Measurements from ENCODE around the gene SEC24B.
"Not testable (repeated sequence)": the region's sequence is repeated elsewhere in the genome, so short reads cannot be mapped to it uniquely, and the experiment has no call there.

SEC24B gene

DNA sequence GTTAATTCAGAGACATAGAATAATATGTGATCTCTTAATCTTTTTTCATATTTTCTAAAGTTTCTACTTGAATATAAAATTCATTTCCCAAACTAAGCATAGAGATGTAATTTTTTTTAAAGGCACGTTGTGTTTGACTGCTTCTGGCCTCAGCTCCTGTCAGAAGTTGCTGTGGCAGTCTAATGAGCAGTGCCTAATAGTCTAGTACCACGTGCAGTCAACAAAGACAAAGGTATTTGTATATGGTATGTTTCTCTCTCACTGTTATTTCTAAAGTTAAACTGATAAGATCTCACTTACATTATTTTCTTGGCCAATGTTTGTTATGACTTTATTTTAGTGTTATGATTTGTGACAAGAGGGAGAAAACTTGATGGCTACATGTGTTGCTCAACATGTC, 77.8 kb downstream of the SEC24B start:
- no peak for DNase-seq

- DNase-seq, result not testable (repeated sequence)
These were observed 79.8 kb downstream of the SEC24B start for GRCh38 chr4:109513368-109513767.

- DNase-seq, result no peak
These were observed 98.6 kb downstream of the SEC24B start for GRCh38 chr4:109532182-109532581.

GRCh38 chr4:109545401-109545800, 111.8 kb downstream of the SEC24B start:
- DNase-seq, result no peak

GRCh38 chr4:109547394-109547793, 113.8 kb downstream of the SEC24B start:
- DNase-seq, result no peak

DNA sequence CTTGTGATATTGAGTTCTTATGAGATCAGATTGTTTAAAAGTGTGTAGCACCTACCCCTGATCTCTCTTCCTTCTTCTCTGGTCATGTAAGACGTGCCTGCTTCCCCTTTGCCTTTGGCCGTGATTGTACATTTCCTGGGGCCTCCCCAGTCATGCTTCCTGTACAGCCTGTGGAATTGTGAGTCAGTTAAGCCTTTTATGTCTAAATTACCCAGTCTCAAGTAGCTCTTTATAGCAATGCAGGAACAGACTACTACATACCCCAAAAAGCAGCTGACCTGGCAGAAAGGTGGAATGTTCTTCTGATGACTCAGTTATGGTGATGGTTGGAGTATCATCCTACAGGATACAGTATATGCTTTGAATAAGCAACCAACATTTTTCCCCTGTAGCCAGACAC, 115.0 kb downstream of the SEC24B start:
- no peak for DNase-seq

GRCh38 chr4:109552237-109552636, 118.6 kb downstream of the SEC24B start:
- DNase-seq, result no peak

DNA sequence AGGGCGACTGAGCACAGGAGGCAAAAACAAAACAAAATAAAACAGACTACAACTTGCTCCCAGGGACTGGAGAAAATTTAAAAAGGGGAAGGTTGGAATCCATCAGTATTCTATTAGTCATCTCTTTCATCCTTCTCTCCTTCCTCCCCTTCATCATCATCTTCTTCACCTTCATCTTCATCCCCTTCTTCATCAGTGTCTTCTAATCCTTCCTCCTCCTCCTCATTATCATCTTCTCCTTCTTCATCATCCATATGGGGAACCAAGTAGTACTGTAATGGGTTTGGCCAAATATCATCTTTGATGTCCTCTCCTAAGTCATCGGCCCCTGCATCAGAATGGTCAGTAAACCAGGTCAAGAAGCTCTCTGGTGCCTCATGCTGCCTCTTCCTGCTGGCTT, 119.5 kb downstream of the SEC24B start:
- no peak for DNase-seq

- DNase-seq, result no peak
These were observed 121.4 kb downstream of the SEC24B start for GRCh38 chr4:109554971-109555370.

- DNase-seq, result no peak
These were observed 123.8 kb downstream of the SEC24B start for GRCh38 chr4:109557433-109557832.

- DNase-seq, result not testable (repeated sequence)
These were observed 124.5 kb downstream of the SEC24B start for GRCh38 chr4:109558095-109558494.

DNA sequence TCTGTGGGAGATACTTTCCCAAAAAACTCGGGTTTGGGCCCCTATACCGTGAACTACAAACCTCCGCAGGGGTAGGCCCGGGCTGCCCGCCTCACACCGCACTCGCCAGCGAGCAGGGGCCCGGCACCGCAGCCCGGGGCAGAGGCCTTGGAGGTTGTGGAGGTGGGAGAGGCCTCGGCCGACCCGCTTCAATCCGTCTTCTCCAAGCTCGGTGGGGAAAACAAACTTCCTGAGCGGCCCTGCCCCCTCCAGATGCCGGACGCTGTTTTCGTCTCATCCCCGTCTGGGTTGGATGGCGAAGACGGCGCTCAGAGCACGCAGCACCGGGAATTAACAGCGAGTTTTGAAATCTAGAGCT, 126.0 kb downstream of the SEC24B start:
- no peak for DNase-seq

DNA sequence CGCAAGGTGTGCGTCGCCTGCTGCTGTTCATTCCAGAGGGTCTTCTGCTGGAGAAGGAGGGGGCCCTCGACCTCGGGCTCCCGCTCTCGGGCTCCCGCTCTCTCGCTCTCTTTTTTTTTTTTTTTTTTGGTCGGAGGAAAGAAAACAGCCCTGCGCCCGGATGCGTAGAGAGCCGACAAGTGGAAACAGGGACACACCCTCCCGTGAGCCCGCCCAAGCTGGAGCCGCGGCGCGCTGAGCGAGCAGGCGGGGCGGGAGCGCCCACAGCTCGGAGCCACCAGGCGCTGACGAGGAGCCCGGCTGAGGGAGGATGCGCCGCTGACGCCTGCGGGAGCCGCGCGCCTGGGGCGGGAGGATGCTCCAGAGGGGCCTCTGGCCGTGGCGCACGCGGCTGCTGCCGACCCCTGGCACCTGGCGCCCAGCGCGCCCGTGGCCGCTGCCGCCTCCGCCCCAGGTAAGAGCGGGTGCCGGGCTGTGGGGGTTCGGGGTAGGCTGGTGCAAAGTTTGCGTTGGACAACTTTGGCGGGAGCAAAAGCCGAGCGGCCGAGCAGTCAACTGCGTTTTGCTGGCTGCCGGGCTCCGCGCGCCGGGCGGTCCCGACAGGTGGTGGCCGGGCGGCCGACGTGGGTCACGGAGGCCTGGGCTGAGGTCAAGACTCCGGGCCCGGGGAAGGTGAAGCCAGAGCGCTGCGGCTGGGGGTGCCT, 126.5 kb downstream of the SEC24B start, which contains the start of gene MCUB:
Gene MCUB (plus strand): TSS at position 264 of the 704 bp plus-strand sequence. CDS start 92 bp downstream, at position 356.
- peak; percentile 45 for DNase-seq

- DNase-seq, result peak; percentile 28
These were observed 127.3 kb downstream of the SEC24B start for GRCh38 chr4:109560687-109561461.

- no peak for DNase-seq
These were observed 129.0 kb downstream of the SEC24B start for GRCh38 chr4:109562457-109563239.

DNA sequence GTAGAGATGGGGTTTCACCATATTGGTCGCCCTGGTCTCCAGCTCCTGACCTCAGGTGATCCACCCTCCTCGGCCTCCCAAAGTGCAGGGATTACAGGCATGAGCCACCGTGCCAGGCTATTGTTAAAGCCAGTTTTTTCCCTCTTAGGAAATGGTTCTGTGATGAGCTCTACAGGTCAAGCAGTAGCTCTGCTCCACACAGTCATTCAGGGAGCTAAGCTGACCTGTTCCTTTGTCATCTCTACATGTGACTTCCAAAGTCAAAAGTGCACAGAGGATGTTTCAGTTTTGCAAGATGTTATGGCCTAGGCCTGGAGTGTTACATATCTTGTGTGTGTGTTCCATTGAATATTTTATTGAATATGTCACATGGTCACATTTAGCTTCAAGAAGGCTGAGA, 137.9 kb downstream of the SEC24B start:
- DNase-seq, result no peak

GRCh38 chr4:109572154-109572553, 138.5 kb downstream of the SEC24B start:
- no peak for DNase-seq

DNA sequence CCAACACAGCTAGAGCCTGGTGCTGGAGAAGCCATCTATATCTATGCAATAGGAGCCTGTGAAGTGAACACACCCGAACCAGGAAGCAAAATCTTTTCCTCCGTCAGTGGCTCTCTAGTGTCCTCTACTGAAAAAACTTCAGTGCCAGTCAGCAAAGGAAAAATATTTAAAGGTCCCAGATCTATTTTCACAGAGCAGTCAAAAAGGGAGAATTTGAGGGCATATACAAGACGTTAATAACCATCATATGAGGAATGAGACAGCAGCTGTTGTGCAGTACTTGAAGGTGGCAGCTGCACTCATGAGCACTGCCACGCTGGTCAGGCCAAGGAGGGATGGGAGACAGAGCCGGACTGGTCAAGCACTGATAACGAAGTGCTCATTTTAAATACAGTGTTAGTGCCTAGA, 140.8 kb downstream of the SEC24B start:
- no peak for DNase-seq

- DNase-seq, result no peak
These were observed 141.6 kb downstream of the SEC24B start for GRCh38 chr4:109574931-109575804.

- no peak for DNase-seq
These were observed 142.8 kb downstream of the SEC24B start for GRCh38 chr4:109576462-109576861.

DNA sequence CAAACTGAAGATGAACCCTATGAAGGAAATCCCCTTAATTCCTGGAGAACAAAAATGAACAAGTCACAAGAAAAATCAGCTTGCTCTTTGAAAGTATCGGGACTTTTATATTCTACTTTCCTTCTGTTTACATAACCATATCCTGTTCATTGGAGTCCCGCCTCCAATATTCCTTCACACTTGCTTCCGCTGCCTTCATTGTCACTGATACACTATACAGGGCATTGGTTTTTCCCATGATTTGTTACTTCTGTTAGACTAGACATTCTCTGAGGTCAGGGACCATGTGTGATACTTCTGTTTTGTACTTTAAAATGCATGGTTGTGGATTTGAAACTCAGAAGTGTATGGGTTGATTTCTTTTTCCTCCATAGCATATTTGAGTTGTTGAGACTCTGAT, 145.2 kb downstream of the SEC24B start:
- no peak for DNase-seq

- not testable (repeated sequence) for DNase-seq
These were observed 146.4 kb downstream of the SEC24B start for GRCh38 chr4:109579997-109580396.

DNA sequence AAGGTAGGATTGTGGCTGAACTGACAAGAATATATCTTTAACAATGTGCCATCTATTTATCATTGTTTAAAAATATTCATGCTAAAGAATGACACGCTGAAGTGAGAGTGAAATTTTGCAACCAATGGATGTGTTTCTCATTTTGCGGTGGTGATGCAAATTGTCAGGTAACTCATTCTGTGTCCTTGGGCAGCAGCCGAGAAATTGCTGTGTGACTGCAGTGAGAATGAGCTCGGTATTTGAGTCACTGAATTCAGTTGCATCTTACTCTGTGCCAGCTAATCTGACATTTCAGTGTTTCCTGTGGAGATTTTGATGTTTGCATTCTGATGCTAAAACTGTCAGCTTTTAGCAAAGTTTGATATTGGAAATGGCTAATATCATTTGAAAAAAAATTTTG, 154.6 kb downstream of the SEC24B start:
- no peak for DNase-seq
